ENCODE results near the gene LAPTM5. TPM values are rescaled to one million over a fixed set of nuclear protein-coding genes. Genes with fewer than 3 reads are reported as not detected.

Gene LAPTM5
- total RNA-seq, 4 donors from 2014 or later: 44.5 to 767 (median 109) TPM

GRCh38 chr1:30774550-30775432 lies 17.2 kb upstream of the LAPTM5 start:
- TF ChIP-seq CTCF (IDR thresholded peaks at IDR 0.05; ENCODE audit: low read depth): no peak

- no peak for TF ChIP-seq CTCF (IDR thresholded peaks at IDR 0.05; ENCODE audit: low read depth)
These were observed 16.3 kb upstream of the LAPTM5 start for GRCh38 chr1:30773722-30774358.

DNA sequence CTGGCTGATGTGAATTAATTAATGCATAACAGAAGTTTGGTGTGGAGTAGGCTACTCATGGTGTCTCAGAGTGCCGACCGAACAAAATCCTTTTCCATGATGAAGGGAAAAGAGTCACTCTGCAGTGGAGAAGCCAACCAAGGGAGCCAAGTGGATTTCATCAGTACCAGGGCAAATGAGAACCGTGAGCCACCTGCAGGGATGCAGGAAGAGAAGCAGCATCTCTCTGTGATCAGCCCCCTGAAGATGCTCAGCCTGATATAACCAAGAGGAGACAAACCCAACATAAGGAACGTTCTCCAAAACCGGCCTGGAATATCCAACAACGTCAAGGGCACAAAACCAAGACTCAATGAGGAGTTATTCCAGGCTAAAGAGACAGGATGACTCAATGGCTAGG lies 13.4 kb upstream of the LAPTM5 start:
- no peak for TF ChIP-seq CTCF (IDR thresholded peaks at IDR 0.05; ENCODE audit: low read depth)

GRCh38 chr1:30770150-30770549 lies 12.6 kb upstream of the LAPTM5 start:
- no peak for TF ChIP-seq CTCF (IDR thresholded peaks at IDR 0.05; ENCODE audit: low read depth)

GRCh38 chr1:30768830-30769718 lies 11.5 kb upstream of the LAPTM5 start:
- no peak for TF ChIP-seq CTCF (IDR thresholded peaks at IDR 0.05; ENCODE audit: low read depth)

DNA sequence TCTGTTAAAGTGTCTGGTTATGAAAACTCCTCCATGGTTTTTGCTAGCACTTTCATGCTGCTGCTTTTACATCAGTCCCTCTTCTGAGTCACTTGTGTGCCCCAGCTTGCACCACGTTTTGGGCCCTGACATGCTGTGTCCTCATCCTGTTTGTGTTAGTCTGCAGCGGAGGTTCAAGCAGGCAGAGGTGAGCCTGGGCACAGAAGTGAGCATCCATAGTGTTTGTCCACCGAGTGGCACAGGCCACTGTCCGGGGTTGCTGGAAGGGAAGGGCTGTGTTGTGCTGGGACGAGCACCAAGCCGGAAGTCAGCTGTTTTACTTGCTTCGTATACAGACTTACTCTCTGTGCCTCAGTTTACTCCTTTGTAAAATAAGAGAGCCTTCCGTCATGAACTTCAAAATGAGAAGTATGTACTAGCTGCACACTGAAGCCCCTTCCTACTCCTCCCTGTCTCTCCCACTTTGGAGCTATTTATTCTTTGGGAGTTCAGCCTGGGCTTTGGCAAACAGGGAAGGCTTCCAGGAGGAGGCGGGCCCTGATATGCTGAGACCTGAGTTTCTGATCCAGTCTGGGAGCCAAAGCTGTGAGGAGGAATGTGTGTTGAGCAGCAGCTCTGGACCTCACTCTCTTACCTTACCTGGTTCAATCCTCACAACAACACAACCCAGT lies 10.7 kb upstream of the LAPTM5 start:
- TF ChIP-seq CTCF (IDR thresholded peaks at IDR 0.05; ENCODE audit: low read depth): no peak

All from subcutaneous adipose tissue (tissue), 4 donors.